Naive thymus-derived CD4-positive, alpha-beta T cell (primary cell): Measurements from ENCODE around the gene SLC12A4. TPM values are rescaled to one million over a fixed set of nuclear protein-coding genes. Genes with fewer than 3 reads are reported as not detected.

ENCODE experiments used
- ATAC-seq: fragments of 150-1000 bp; cut with Tn5 transposase; 2 replicates; pipeline ENCODE4 v1.10.0; 2021; ENCODE audit warnings: mild to moderate bottlenecking, moderate library complexity
- CTCF ChIA-PET: fragments of 350-600 bp; sonication (Branson Sonifier 250); formaldehyde crosslinking; loops from one replicate; lab custom pipeline; 2021; ENCODE audit warnings: antibody characterized with exemption; lab: Charles Lee
- POLR2A ChIA-PET: fragments of 350-600 bp; sonication (Branson Sonifier 250); formaldehyde crosslinking; loops from one replicate; lab custom pipeline; 2021; ENCODE audit warnings: antibody characterized with exemption, inconsistent platforms; lab: Charles Lee
- DNase-seq, 9 donors: peaks; one replicate each; pipeline versions ENCODE4 v3.0.0 to v3.0.0-alpha.2; 2020 to 2022; ENCODE audit warnings: mixed read lengths in 1 of 9
- H3K27ac ChIP-seq: one replicate; pipeline ENCODE4 v1.7.0; 2013; ENCODE audit warnings: mild to moderate bottlenecking, low read depth, low read length, moderate library complexity
- H3K27me3 ChIP-seq, 2 donors: one replicate each; pipeline ENCODE4 v1.7.0; 2013; ENCODE audit warnings: low read length in 2 of 2, mild to moderate bottlenecking in 2 of 2, moderate library complexity in 2 of 2; ENCODE audit not compliant: control insufficient read depth in 2 of 2, insufficient read depth in 2 of 2
- H3K36me3 ChIP-seq, 3 experiments: 1 replicate in 2 of 3; 2 replicates in 1 of 3; pipeline ENCODE4 v1.7.0; 2013; ENCODE audit warnings: low read length in 3 of 3, mild to moderate bottlenecking in 3 of 3, moderate library complexity in 1 of 3; ENCODE audit not compliant: insufficient read depth in 3 of 3, control insufficient read depth in 2 of 3
- H3K4me1 ChIP-seq, 2 donors: one replicate each; pipeline ENCODE4 v1.7.0; 2013; ENCODE audit warnings: low read length in 2 of 2, mild to moderate bottlenecking in 2 of 2, moderate library complexity in 1 of 2; ENCODE audit not compliant: control insufficient read depth in 2 of 2, insufficient read depth in 2 of 2
- H3K4me3 ChIP-seq: 2 replicates; pipeline ENCODE4 v1.7.0; 2013; ENCODE audit warnings: mild to moderate bottlenecking, low read length
- H3K9me3 ChIP-seq, 3 experiments: 1 replicate in 2 of 3; 2 replicates in 1 of 3; pipeline ENCODE4 v1.7.0; 2013; ENCODE audit warnings: low read length in 3 of 3; ENCODE audit not compliant: control insufficient read depth in 2 of 3
- H3K27ac Mint-ChIP-seq, 9 donors: one replicate each; pipeline ENCODE4 v1.8.0; 2020 to 2022; ENCODE audit warnings: mixed read lengths in 9 of 9, mild to moderate bottlenecking in 8 of 9, moderate library complexity in 5 of 9, inconsistent platforms in 2 of 9
- H3K27me3 Mint-ChIP-seq, 5 donors: one replicate each; pipeline ENCODE4 v1.8.0; 2021 to 2022; ENCODE audit warnings: mixed read lengths in 5 of 5, mild to moderate bottlenecking in 1 of 5
- H3K36me3 Mint-ChIP-seq, 5 donors: one replicate each; pipeline ENCODE4 v1.8.0; 2020 to 2022; ENCODE audit warnings: mixed read lengths in 5 of 5, mild to moderate bottlenecking in 3 of 5, inconsistent platforms in 1 of 5
- H3K4me1 Mint-ChIP-seq, 7 donors: one replicate each; pipeline ENCODE4 v1.8.0; 2020 to 2022; ENCODE audit warnings: mixed read lengths in 7 of 7, mild to moderate bottlenecking in 3 of 7, inconsistent platforms in 1 of 7
- H3K4me3 Mint-ChIP-seq, 10 donors: one replicate each; pipeline ENCODE4 v1.8.0; 2020 to 2022; ENCODE audit warnings: mild to moderate bottlenecking in 10 of 10, mixed read lengths in 10 of 10, moderate library complexity in 6 of 10, inconsistent platforms in 2 of 10
- H3K9me3 Mint-ChIP-seq, 11 donors: one replicate each; pipeline ENCODE4 v1.8.0; 2020 to 2022; ENCODE audit warnings: mixed read lengths in 11 of 11, mild to moderate bottlenecking in 4 of 11, inconsistent platforms in 1 of 11, moderate library complexity in 1 of 11
- intact Hi-C, 2 donors: fragments of 100-400 bp; cut with micrococcal nuclease; formaldehyde crosslinking; loops; one replicate each; pipeline ENCODE4 v1.15.1; 2023
- polyA plus RNA-seq, 2 donors: library from polyadenylated mRNA; unstranded; fragments of 300-500 nt; fragmentation: Illumina TruSeq; gene quantifications; one replicate each; pipeline ENCODE4 v1.2.3, GENCODE V29; 2021
- total RNA-seq, 6 experiments: library from RNA in 5 of 6; stranded (reverse) in 5 of 6; gene quantifications; 1 replicate in 5 of 6; 2 replicates in 1 of 6; pipeline ENCODE4 v1.2.3 and lab custom pipeline; 2021 to 2026

Gene SLC12A4
- total and polyA plus RNA-seq, 7 experiments from 2014 or later, result 3.8 to 44.4 (median 28.1) TPM

- Mint-ChIP-seq H3K36me3 (peaks cover 0 to 1% (median 0%) of the 10 kb centered on the region in 5 donors), H3K27ac (peak overlapping the region; percentile 91 to 100 (median 97)), H3K4me1 (peaks cover 18 to 68% (median 44%) of the 10 kb centered on the region in 7 donors), H3K27me3 (peaks cover 0 to 2% (median 0%) of the 10 kb centered on the region in 5 donors), H3K9me3 (peaks cover 0 to 2% (median 0%) of the 10 kb centered on the region in 11 donors), H3K4me3 (peak overlapping the region; percentile 40 to 85 (median 60))
- H3K9me3 ChIP-seq, result no peaks in the 10 kb centered on the region
- no peaks in the 10 kb centered on the region for H3K27me3 ChIP-seq
- intact Hi-C loops, result loop anchor here in 1 of 2 donors (1.0 to 2.0 kb wide), 2 partner anchors 13 to 17 kb away; partner anchors contain the start of genes DDX28 and DUS2
- H3K4me1 ChIP-seq, result peaks cover 28 to 45% of the 10 kb centered on the region in 2 donors
- H3K36me3 ChIP-seq, result no peaks in the 10 kb centered on the region
- peak overlapping the region; percentile 23 for H3K4me3 ChIP-seq
- peak in 7 of 9 donors; percentile 37 to 87 (median 77) for DNase-seq
- ATAC-seq, result peak; percentile 99
- ChIA-PET CTCF (interaction anchor here (0.6 to 1.8 kb wide), 10 partner anchors 12 to 211 kb away, joined by 3 to 13 read pairs (median 3); partner anchors contain the start of genes DDX28 and DUS2), POLR2A (interaction anchor here (0.6 to 20.6 kb wide), 21 partner anchors 9 to 469 kb away, joined by 3 to 422 read pairs (median 5); partner anchors contain the start of genes CTCF, DDX28, DPEP2NB and DUS2)
- H3K27ac ChIP-seq, result peak overlapping the region; percentile 50
These were observed 37.4 kb upstream of the SLC12A4 start for GRCh38 chr16:68005786-68006286.

DNA sequence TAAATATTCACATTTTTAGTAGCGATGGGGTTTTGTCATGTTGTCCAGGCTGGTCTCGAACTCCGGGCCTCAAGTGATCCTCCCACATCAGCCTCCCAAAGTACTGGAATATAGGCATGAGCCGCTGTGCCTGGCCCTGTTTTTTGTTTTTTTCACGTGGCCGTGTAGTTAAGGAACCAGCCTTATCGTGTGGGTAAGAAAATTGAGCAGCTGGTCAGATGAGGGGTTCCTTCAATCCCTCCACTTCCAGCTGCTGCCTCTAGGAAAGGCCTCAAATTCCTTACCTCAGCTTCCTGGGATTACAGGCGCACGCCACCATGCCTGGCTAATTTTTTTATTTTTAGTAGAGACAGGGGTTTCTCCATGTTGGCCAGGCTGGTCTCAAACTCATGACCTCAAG lies 36.8 kb upstream of the SLC12A4 start:
- Mint-ChIP-seq H3K4me3 (peak overlapping the region in 9 of 10 donors; percentile 40 to 85 (median 63)), H3K27ac (peak overlapping the region; percentile 91 to 100 (median 97)), H3K27me3 (no peaks in the 10 kb centered on the region), H3K36me3 (peaks cover 0 to 1% (median 0%) of the 10 kb centered on the region in 5 donors), H3K9me3 (peaks cover 0 to 2% (median 0%) of the 10 kb centered on the region in 11 donors), H3K4me1 (peaks cover 23 to 71% (median 49%) of the 10 kb centered on the region in 7 donors)
- H3K9me3 ChIP-seq, result no peaks in the 10 kb centered on the region
- CTCF ChIA-PET, result interaction anchor here (0.6 to 1.8 kb wide), 7 partner anchors 11 to 212 kb away, joined by 3 to 13 read pairs (median 3); partner anchors contain the start of genes DDX28 and DUS2
- no peaks in the 10 kb centered on the region for H3K36me3 ChIP-seq
- no peaks in the 10 kb centered on the region for H3K27me3 ChIP-seq
- intact Hi-C loops, result no loop called here
- ATAC-seq (no peak), DNase-seq (no peak)
- peaks cover 35 to 51% of the 10 kb centered on the region in 2 donors for H3K4me1 ChIP-seq
- peak overlapping the region; percentile 23 for H3K4me3 ChIP-seq
- H3K27ac ChIP-seq, result peak overlapping the region; percentile 50
- POLR2A ChIA-PET, result interaction anchor here (0.9 to 20.6 kb wide), 17 partner anchors 8 to 468 kb away, joined by 3 to 422 read pairs (median 7); partner anchors contain the start of genes CTCF, DDX28, DPEP2NB and DUS2

- peaks cover 0 to 8% (median 0%) of the 10 kb centered on the region in 11 donors for H3K9me3 Mint-ChIP-seq
- ChIA-PET CTCF (interaction anchor here (0.9 to 1.8 kb wide), 7 partner anchors 9 to 232 kb away, joined by 3 to 7 read pairs (median 3); no protein-coding TSS in a partner anchor), POLR2A (interaction anchor here (0.6 to 20.6 kb wide), 7 partner anchors 9 to 321 kb away, joined by 3 to 422 read pairs (median 4); partner anchors contain the start of genes DDX28, DPEP2NB, DUS2 and NFATC3)
- no peak overlapping the region for H3K27ac ChIP-seq
- H3K4me1 Mint-ChIP-seq, result peaks cover 34 to 77% (median 53%) of the 10 kb centered on the region in 7 donors
- H3K27me3 ChIP-seq, result no peaks in the 10 kb centered on the region
- H3K36me3 Mint-ChIP-seq, result peaks cover 0 to 8% (median 7%) of the 10 kb centered on the region in 5 donors
- H3K27me3 Mint-ChIP-seq, result no peaks in the 10 kb centered on the region
- ATAC-seq (no peak), DNase-seq (no peak)
- H3K9me3 ChIP-seq, result no peaks in the 10 kb centered on the region
- H3K4me3 ChIP-seq, result no peak overlapping the region
- peak overlapping the region in 8 of 9 donors; percentile 60 to 98 (median 88) for H3K27ac Mint-ChIP-seq
- peak overlapping the region in 4 of 10 donors; percentile 7 to 40 (median 25) for H3K4me3 Mint-ChIP-seq
- H3K4me1 ChIP-seq, result peaks cover 47 to 59% of the 10 kb centered on the region in 2 donors
- H3K36me3 ChIP-seq, result no peaks in the 10 kb centered on the region
- intact Hi-C loops, result no loop called here
These were observed 34.6 kb upstream of the SLC12A4 start for GRCh38 chr16:68003031-68003430.

DNA sequence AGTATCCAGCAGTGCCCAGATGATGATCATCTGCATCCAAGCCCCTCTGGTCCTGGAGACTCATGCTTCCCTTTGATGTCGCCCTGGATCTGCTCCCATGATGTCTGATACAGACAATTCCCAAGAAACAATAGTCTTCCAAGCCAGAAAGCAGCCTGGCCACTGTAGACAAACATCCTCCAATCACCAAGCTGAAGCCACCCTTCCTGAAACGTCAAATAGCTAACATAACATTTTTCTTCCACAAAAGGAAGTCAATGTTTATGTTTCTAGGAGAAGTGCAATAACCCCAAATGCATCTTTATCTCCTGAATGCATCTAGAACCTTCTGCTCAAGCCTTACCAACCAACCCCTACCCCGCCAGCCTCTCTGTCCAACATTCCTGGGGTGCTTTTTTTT lies 32.0 kb upstream of the SLC12A4 start:
- Histone ChIP-seq H3K36me3 (no peaks in the 10 kb centered on the region), H3K4me3 (peak overlapping the region; percentile 75), H3K9me3 (no peaks in the 10 kb centered on the region), H3K27me3 (no peaks in the 10 kb centered on the region), H3K4me1 (peaks cover 34 to 51% of the 10 kb centered on the region in 2 donors), H3K27ac (peak overlapping the region; percentile 64)
- Mint-ChIP-seq H3K27ac (peak overlapping the region; percentile 84 to 99 (median 95)), H3K4me1 (peaks cover 29 to 86% (median 57%) of the 10 kb centered on the region in 7 donors), H3K27me3 (no peaks in the 10 kb centered on the region), H3K36me3 (peaks cover 0 to 18% (median 7%) of the 10 kb centered on the region in 5 donors), H3K4me3 (peak overlapping the region; percentile 80 to 94 (median 90)), H3K9me3 (peaks cover 0 to 8% (median 0%) of the 10 kb centered on the region in 11 donors)
- intact Hi-C loops, result no loop called here
- DNase-seq (peak in 6 of 9 donors; percentile 37 to 63 (median 51)), ATAC-seq (peak; percentile 26)
- POLR2A ChIA-PET, result interaction anchor here (0.7 to 20.6 kb wide), 21 partner anchors 9 to 194 kb away, joined by 3 to 422 read pairs (median 5); partner anchors contain the start of genes DDX28, DPEP2NB, DUS2 and NFATC3
- CTCF ChIA-PET, result interaction anchor here (0.9 to 1.6 kb wide), 5 partner anchors 10 to 40 kb away, joined by 3 to 5 read pairs (median 4); no protein-coding TSS in a partner anchor

DNA sequence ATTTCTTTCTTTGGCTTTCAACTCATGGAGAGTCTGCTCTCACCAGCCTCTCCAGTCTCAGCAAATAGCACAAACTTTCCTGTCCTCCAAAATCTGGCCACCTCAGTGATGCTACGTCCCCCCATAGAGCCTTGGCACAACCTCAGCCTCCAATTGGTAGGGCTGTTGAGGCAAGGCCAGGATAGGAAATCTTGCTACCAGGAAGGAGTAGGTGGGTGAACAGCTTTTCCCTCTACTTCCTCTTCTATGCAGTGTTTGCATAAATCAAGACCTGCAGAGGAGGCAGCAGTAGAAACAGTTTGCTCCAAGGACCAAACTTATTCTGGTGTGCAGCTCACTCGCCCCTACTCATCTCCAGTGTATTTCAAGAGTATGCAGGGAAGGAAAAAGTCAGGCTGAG lies 31.5 kb upstream of the SLC12A4 start:
- H3K4me3 Mint-ChIP-seq, result peak overlapping the region; percentile 80 to 94 (median 90)
- Histone ChIP-seq H3K4me3 (peak overlapping the region; percentile 75), H3K9me3 (no peaks in the 10 kb centered on the region), H3K27me3 (no peaks in the 10 kb centered on the region), H3K27ac (peak overlapping the region; percentile 64), H3K36me3 (no peaks in the 10 kb centered on the region), H3K4me1 (peaks cover 29 to 47% of the 10 kb centered on the region in 2 donors)
- peak in 2 of 9 donors; percentile 27 to 39 for DNase-seq
- peaks cover 28 to 86% (median 57%) of the 10 kb centered on the region in 7 donors for H3K4me1 Mint-ChIP-seq
- peaks cover 0 to 8% (median 0%) of the 10 kb centered on the region in 11 donors for H3K9me3 Mint-ChIP-seq
- CTCF ChIA-PET, result interaction anchor here (0.9 to 1.7 kb wide), 6 partner anchors 8 to 41 kb away, joined by 3 to 7 read pairs (median 4); no protein-coding TSS in a partner anchor
- POLR2A ChIA-PET, result interaction anchor here (0.7 to 20.6 kb wide), 22 partner anchors 9 to 437 kb away, joined by 3 to 422 read pairs (median 6); partner anchors contain the start of genes DDX28, DPEP2NB, DUS2 and NFATC3
- intact Hi-C loops, result loop anchor here in 1 of 2 donors (1.0 kb wide), 1 partner anchor 23 kb away; the partner anchor contains the start of genes DDX28 and DUS2
- H3K36me3 Mint-ChIP-seq, result peaks cover 0 to 20% (median 7%) of the 10 kb centered on the region in 5 donors
- ATAC-seq, result peak; percentile 34
- peak overlapping the region; percentile 84 to 99 (median 95) for H3K27ac Mint-ChIP-seq
- H3K27me3 Mint-ChIP-seq, result no peaks in the 10 kb centered on the region
